GM18511 (cell line): ENCODE measurements around the gene SAFB.

Experiments
- ATAC-seq: cut with Tn5 transposase; IDR thresholded peaks from one replicate; pipeline ENCODE4 v1.9.1; 2021; ENCODE audit warnings: mild to moderate bottlenecking, moderate library complexity; ENCODE audit not compliant: unreplicated experiment

SAFB gene

DNA sequence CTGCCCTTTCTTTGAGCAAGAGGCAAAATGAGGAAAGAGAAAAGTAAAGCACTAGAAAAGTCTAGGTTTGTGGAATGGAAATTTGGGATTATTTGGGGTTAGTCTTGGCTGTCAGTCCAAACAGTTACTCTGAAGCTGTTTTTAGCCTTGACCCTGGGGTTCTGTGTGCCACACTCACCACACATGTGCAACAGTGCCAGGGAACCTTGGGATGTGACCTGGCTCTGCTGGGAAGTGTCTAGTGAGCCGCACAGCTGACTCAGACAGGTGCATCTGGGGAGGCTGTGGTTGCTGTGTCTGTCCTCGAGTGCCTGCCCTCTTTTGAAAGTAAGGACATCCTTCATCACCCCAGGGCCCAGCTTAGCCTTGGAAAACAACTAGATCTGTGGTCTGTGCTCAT, 41.6 kb downstream of the SAFB start:
- no peak for ATAC-seq

GRCh38 chr19:5665781-5666513, 43.1 kb downstream of the SAFB start:
- no peak for ATAC-seq

DNA sequence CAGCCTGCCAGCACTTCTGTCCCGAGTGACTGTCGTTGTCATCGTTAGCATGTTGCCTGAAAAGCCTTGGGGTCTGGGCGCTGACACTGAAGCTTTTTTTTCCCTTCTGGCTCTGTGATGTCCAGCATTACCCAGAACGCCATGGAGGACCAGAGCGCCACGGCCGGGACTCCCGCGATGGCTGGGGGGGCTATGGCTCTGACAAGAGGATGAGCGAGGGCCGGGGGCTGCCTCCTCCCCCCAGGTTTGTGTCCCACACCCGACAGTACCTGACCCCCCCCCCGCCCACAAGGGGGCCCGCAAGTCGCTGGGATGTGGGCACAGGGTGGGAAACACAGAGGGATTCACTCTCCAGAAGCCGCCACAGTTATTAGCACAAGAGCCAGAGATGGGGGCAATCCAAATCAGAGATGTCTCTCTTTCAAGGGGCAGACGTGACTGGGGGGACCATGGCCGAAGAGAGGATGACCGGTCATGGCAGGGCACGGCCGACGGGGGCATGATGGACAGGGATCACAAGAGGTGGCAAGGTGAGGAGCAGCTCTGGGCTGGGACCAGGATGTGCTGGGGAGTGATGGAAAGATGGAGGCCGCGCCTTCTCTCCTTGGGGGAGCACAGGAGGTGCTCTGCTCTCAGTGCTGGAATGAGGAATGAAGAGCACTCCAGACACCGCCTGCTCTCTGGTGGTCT, 44.2 kb downstream of the SAFB start:
- no peak for ATAC-seq

- ATAC-seq = no peak
Measured at GRCh38 chr19:5667751-5668271, 44.9 kb downstream of the SAFB start.

DNA sequence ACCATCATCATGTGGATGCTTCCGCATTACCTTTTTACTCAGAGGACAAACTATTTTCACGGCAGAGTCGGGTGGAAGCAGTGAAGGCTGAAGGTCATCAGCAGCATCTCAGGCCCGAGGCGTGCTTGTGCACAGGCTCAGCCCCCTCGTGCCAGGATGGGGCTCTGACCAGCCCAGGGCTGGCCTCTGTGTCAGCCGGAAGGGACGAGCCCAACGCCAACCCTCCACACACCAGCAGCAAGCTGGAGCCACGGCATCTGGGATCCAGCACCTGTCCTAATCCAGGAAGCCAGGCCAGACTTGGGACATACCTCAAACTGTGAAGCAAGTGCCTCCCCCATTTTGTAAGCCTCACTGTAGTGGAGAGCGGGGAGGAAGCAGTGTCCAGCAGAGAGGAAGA, 46.3 kb downstream of the SAFB start:
- ATAC-seq = no peak

GRCh38 chr19:5671600-5671999, 48.7 kb downstream of the SAFB start:
- ATAC-seq = no peak

DNA sequence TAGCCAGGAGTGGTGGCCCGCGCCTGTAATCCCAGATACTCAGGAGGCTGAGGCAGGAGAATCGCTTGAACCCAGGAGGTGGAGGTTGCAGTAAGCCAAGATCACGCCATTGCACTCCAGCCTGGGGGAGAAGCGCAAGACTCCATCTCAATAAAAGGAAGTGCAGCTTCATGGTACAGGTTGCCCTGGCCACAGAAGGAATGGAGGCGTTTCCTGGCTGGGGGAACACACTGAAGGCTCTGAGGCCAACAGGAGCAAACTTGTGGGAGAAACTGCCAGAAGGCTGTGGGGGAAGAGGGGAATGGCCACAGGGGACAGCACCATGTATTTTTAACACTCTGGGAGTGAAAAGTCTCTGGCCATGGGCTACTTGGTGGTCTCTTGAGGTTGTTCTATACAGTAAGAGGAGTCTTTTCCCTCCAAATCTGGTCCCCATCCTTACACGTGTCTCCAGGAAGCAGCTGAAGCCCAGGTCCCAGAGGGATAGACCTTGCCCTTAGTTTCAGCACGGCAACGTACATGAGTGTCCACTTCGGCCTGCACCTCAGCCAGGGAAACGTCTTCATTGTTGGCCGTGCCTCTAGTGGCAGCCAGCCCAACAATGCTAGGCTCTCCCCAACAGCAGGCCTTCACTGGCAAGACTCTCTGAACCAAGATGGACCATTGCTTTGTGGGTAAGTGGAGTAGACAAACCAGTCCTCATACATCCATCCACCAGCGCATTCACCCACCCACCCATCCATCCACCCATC, 50.0 kb downstream of the SAFB start:
- no peak for ATAC-seq

- no peak for ATAC-seq
Measured at GRCh38 chr19:5673752-5674151, 50.9 kb downstream of the SAFB start.

GRCh38 chr19:5674714-5675113, 51.8 kb downstream of the SAFB start:
- no peak for ATAC-seq

GRCh38 chr19:5676105-5676771, 53.4 kb downstream of the SAFB start:
- ATAC-seq = no peak

DNA sequence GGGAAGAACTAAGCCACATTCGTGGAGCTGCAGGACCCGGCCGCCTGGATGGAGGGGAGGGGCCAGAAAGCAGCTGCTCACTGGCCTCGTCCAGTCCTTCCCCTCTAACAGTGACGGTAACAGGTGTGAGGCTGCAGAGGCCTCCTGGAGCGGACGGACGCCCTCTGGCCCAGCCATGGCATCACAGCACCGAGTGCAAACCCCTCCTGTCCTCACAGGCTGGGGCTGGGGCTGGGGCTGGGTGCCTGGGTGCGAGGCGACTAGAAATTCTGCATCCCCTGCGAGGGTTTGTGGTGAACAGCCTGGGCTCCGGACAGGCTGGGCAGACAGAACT, 53.9 kb downstream of the SAFB start:
- ATAC-seq = no peak

- ATAC-seq = no peak
Measured at GRCh38 chr19:5677136-5677535, 54.3 kb downstream of the SAFB start.

- ATAC-seq = no peak
Measured at GRCh38 chr19:5677580-5677979, 54.7 kb downstream of the SAFB start.

GRCh38 chr19:5678071-5678718, 55.3 kb downstream of the SAFB start:
- no peak for ATAC-seq

GRCh38 chr19:5679289-5680083, 56.6 kb downstream of the SAFB start:
- no peak for ATAC-seq

- no peak for ATAC-seq
Measured at GRCh38 chr19:5680084-5680436, 57.2 kb downstream of the SAFB start.

DNA sequence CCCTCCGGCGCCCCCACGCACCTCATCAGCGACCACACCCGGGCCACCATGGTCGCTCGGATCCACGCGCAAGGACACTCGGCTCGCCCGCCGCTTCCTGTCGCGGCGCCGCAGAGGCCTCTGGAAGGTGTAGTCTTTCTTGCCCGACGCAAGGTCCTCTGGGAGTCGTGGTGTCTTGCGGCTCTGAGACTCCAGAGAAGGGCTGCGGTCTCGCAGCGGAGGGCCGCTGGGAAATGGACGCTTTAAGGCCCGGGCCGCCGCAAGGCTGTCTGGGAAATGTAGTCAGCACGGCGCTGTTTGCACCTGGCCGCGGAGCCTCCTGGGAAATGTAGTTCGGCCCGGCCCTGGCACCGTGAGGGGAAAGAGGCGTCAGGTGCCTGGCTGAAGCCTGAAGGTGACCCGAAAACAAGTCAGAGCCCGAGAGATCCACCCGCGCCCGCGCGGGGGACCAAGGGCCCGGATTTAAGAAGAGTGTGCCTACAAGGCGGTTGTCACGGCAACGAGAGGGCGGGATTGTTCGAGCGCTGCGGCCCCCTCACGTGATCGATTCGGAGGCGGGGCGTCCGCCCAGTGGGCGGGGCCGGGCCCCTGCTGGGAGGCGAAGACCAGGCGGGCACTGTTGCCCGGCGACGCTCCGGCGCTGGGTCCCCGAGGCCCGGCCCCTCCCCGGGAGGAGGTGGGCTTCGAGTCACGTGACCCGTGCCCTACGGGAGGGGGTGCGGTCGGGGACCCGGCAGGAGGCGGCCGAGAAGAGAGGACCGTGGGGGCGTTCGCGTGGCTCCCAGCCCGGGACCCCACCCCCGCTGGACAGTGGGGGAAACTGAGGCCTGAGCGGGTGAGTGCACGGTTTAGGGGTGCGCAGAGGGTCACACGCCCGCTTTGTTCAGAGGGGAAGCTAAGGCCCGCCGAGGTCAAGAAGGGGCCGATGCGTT, 57.8 kb downstream of the SAFB start, which contains the start of the genes HSD11B1L and MICOS13:
Gene HSD11B1L (plus strand): TSS at position 591 of the 932 bp plus-strand sequence. CDS start 3,806 bp downstream, outside the sequence.
Gene MICOS13 (minus strand): TSS at position 80 of the 932 bp plus-strand sequence. CDS start 30 bp downstream, at position 50.
- peak; percentile 93 for ATAC-seq

- no peak for ATAC-seq
Measured at GRCh38 chr19:5681391-5682106, 58.7 kb downstream of the SAFB start.
